CD4-positive, CD25-positive, alpha-beta regulatory T cell (primary cell): ENCODE data around the gene SLC35A3. TPM values are rescaled to one million over a fixed set of nuclear protein-coding genes. Genes with fewer than 3 reads are reported as not detected.
A peak's percentile ranks its signal among the peaks of the same experiment; 100 is the strongest.
"Not testable (repeated sequence)": the region's sequence is repeated elsewhere in the genome, so short reads cannot be mapped to it uniquely, and the experiment has no call there.

Source experiments
- ATAC-seq, 2 donors: fragments of 150-1000 bp; cut with Tn5 transposase; one replicate each; pipeline ENCODE4 v1.10.0; 2021; ENCODE audit warnings: low read depth in 2 of 2, moderate number of reproducible peaks in 2 of 2, moderate library complexity in 1 of 2
- DNase-seq, 3 donors: peaks; one replicate each; pipeline versions ENCODE4 v3.0.0 to v3.0.0-alpha.2; 2012 to 2022; ENCODE audit warnings: mixed read lengths in 1 of 3
- H3K27ac ChIP-seq: one replicate; pipeline ENCODE4 v1.7.0; 2013; ENCODE audit warnings: mild to moderate bottlenecking, low read length; ENCODE audit not compliant: insufficient read depth, poor library complexity, severe bottlenecking
- H3K27me3 ChIP-seq: one replicate; pipeline ENCODE4 v1.7.0; 2013; ENCODE audit warnings: low read length; ENCODE audit not compliant: control insufficient read depth, insufficient read depth
- H3K36me3 ChIP-seq: one replicate; pipeline ENCODE4 v1.7.0; 2013; ENCODE audit warnings: mild to moderate bottlenecking, low read length, moderate library complexity; ENCODE audit not compliant: control insufficient read depth, insufficient read depth
- H3K4me1 ChIP-seq: 2 replicates; pipeline ENCODE4 v1.7.0; 2013; ENCODE audit warnings: mild to moderate bottlenecking, low read length; ENCODE audit not compliant: insufficient read depth, control insufficient read depth, poor library complexity, severe bottlenecking
- H3K4me3 ChIP-seq: one replicate; pipeline ENCODE4 v1.7.0; 2013; ENCODE audit warnings: low read depth, mild to moderate bottlenecking, low read length, moderate library complexity
- H3K9me3 ChIP-seq, 2 experiments: 1 replicate in 1 of 2; 2 replicates in 1 of 2; pipeline ENCODE4 v1.7.0; 2013; ENCODE audit warnings: low read length in 2 of 2, mild to moderate bottlenecking in 1 of 2, moderate library complexity in 1 of 2; ENCODE audit not compliant: control insufficient read depth in 2 of 2
- H3K27ac Mint-ChIP-seq, 3 donors: one replicate each; pipeline ENCODE4 v1.8.0; 2020 to 2022; ENCODE audit warnings: mild to moderate bottlenecking in 3 of 3, mixed read lengths in 3 of 3, moderate library complexity in 2 of 3
- H3K27me3 Mint-ChIP-seq: one replicate; pipeline ENCODE4 v1.8.0; 2022; ENCODE audit warnings: mild to moderate bottlenecking, mixed read lengths
- H3K36me3 Mint-ChIP-seq: one replicate; pipeline ENCODE4 v1.8.0; 2020; ENCODE audit warnings: mixed read lengths
- H3K4me1 Mint-ChIP-seq, 4 donors: one replicate each; pipeline ENCODE4 v1.8.0; 2020 to 2022; ENCODE audit warnings: mixed read lengths in 4 of 4, mild to moderate bottlenecking in 1 of 4
- H3K4me3 Mint-ChIP-seq, 4 donors: one replicate each; pipeline ENCODE4 v1.8.0; 2020 to 2022; ENCODE audit warnings: mild to moderate bottlenecking in 4 of 4, mixed read lengths in 4 of 4, moderate library complexity in 3 of 4
- H3K9me3 Mint-ChIP-seq, 7 donors: one replicate each; pipeline ENCODE4 v1.8.0; 2020 to 2022; ENCODE audit warnings: mixed read lengths in 7 of 7, mild to moderate bottlenecking in 3 of 7, moderate library complexity in 2 of 7
- polyA plus RNA-seq, 4 donors: library from polyadenylated mRNA; unstranded; fragments of 300-500 nt; fragmentation: Illumina TruSeq; gene quantifications; one replicate each; pipeline ENCODE4 v1.2.3, GENCODE V29; 2021
- total RNA-seq: library from RNA; stranded (reverse); gene quantifications from one replicate; pipeline ENCODE4 v1.2.3, GENCODE V29; 2022

The SLC35A3 gene
- total and polyA plus RNA-seq, 5 donors from 2014 or later, result 9.5 to 25.1 (median 14.0) TPM

DNA sequence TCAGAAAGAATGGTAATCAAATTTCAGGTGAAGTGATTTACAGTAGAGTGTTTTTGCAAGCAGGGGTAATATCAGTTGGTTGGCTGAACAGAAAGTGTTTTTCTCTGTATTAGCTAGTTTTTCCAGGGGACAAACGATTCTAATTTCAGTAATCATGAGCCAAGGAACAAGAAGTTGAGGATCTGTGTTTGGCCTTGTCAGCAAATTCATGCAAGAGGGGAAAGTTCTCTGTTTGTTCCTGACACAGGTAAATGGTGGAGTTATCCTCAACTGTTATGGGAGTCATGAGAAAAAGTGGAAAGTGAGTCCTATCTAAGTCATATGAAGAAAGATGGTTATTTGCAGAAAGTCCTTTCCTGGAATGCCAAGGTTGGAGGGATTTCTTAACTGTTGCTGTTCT is 24.6 kb upstream of the SLC35A3 start:
- H3K4me3 Mint-ChIP-seq, result no peak overlapping the region
- H3K27ac Mint-ChIP-seq, result no peak overlapping the region
- DNase-seq (no peak), ATAC-seq (no peak)
- Histone ChIP-seq H3K9me3 (no peaks in the 10 kb centered on the region), H3K27ac (no peak overlapping the region), H3K4me3 (no peak overlapping the region), H3K27me3 (no peaks in the 10 kb centered on the region), H3K36me3 (no peaks in the 10 kb centered on the region), H3K4me1 (no peaks in the 10 kb centered on the region)
- no peaks in the 10 kb centered on the region for H3K9me3 Mint-ChIP-seq
- no peaks in the 10 kb centered on the region for H3K4me1 Mint-ChIP-seq
- H3K27me3 Mint-ChIP-seq, result peaks cover 17% of the 10 kb centered on the region
- H3K36me3 Mint-ChIP-seq, result no peaks in the 10 kb centered on the region

DNA sequence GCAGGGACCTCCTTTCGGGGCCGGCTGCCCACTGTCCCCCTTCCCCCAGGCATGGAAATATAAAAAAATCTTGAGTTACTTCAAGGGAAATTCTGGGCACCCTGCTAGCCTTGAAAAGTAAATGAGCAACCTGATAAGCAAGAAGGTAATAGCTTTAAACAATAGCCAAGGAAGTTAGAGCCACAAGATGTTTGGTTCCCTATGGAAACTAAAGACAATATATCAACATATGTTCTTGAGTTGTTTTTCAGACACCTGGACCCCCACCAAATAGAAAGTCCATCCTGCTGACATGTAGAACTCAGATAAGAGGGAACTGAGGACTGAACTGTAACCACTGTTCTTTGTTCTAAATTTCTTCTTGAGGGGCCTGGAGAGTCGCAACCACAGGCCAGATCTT is 19.3 kb upstream of the SLC35A3 start:
- Mint-ChIP-seq H3K4me3 (no peak overlapping the region), H3K27ac (no peak overlapping the region), H3K27me3 (peaks cover 16% of the 10 kb centered on the region), H3K9me3 (peaks cover 0 to 1% (median 0%) of the 10 kb centered on the region in 7 donors), H3K36me3 (no peaks in the 10 kb centered on the region), H3K4me1 (no peaks in the 10 kb centered on the region)
- Histone ChIP-seq H3K27ac (no peak overlapping the region), H3K4me1 (no peaks in the 10 kb centered on the region), H3K9me3 (no peaks in the 10 kb centered on the region), H3K27me3 (peaks cover 4% of the 10 kb centered on the region), H3K36me3 (no peaks in the 10 kb centered on the region), H3K4me3 (no peak overlapping the region)
- DNase-seq (no peak), ATAC-seq (no peak)

- Histone ChIP-seq H3K9me3 (no peaks in the 10 kb centered on the region), H3K27me3 (peaks cover 4% of the 10 kb centered on the region), H3K4me1 (no peaks in the 10 kb centered on the region), H3K27ac (no peak overlapping the region), H3K4me3 (no peak overlapping the region), H3K36me3 (no peaks in the 10 kb centered on the region)
- Mint-ChIP-seq H3K4me3 (no peak overlapping the region), H3K36me3 (no peaks in the 10 kb centered on the region), H3K27ac (peak overlapping the region in 1 of 3 donors; percentile 6), H3K27me3 (peaks cover 18% of the 10 kb centered on the region), H3K4me1 (no peaks in the 10 kb centered on the region), H3K9me3 (peaks cover 0 to 2% (median 0%) of the 10 kb centered on the region in 7 donors)
- DNase-seq, result no peak
- no peak for ATAC-seq
Observed at GRCh38 chr1:99952522-99952921, 17.3 kb upstream of the SLC35A3 start.

DNA sequence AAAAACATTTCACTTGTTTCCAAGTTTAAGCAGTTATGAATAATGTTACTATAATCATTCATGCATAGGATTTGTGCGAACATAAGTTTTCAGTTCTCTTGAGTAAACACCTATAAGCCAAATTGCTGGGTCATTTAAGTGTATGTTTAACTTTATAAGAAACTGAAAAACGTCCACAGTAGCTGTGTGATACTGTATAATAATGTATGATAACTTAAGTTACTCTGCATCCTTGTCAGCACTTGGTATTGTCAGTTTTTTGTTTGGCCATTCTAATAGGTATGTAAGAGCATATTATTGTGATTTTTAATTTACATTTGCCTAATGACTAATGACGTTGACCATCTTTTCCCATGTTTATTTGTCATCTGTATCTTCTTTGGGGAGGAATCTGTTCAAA is 14.4 kb upstream of the SLC35A3 start:
- ATAC-seq (no peak), DNase-seq (no peak)
- Mint-ChIP-seq H3K27ac (no peak overlapping the region), H3K36me3 (no peaks in the 10 kb centered on the region), H3K27me3 (peaks cover 20% of the 10 kb centered on the region), H3K4me3 (no peak overlapping the region), H3K4me1 (no peaks in the 10 kb centered on the region), H3K9me3 (peaks cover 0 to 2% (median 0%) of the 10 kb centered on the region in 7 donors)
- H3K36me3 ChIP-seq, result no peaks in the 10 kb centered on the region
- H3K4me3 ChIP-seq, result no peak overlapping the region
- no peaks in the 10 kb centered on the region for H3K9me3 ChIP-seq
- no peaks in the 10 kb centered on the region for H3K4me1 ChIP-seq
- H3K27me3 ChIP-seq, result peaks cover 4% of the 10 kb centered on the region
- H3K27ac ChIP-seq, result no peak overlapping the region

DNA sequence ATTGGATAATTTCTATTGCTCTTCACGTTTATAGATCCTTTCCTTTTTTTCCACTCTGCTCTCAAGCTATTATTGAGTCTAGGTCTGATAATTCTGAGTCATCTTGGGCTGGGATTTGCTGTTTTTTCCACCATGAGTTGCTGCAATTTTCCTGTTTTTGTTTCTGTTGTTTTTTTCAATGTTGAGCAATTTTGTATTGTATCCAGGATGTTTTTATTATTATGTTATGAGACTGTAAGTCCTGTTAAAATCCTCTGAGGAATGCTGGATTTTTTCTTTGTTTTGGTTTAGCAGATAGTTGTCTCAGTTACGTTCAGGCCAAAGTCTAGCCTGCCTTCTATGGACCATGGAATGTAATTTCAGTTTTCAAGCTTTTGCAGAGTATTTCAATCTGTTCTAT is 13.0 kb upstream of the SLC35A3 start:
- ATAC-seq (no peak), DNase-seq (no peak)
- Mint-ChIP-seq H3K27ac (peak overlapping the region in 1 of 3 donors; percentile 53), H3K9me3 (peaks cover 0 to 2% (median 0%) of the 10 kb centered on the region in 7 donors), H3K4me3 (no peak overlapping the region), H3K27me3 (peaks cover 20% of the 10 kb centered on the region), H3K4me1 (no peaks in the 10 kb centered on the region), H3K36me3 (no peaks in the 10 kb centered on the region)
- H3K36me3 ChIP-seq, result no peaks in the 10 kb centered on the region
- no peaks in the 10 kb centered on the region for H3K9me3 ChIP-seq
- no peak overlapping the region for H3K4me3 ChIP-seq
- H3K4me1 ChIP-seq, result no peaks in the 10 kb centered on the region
- H3K27me3 ChIP-seq, result no peaks in the 10 kb centered on the region
- no peak overlapping the region for H3K27ac ChIP-seq

GRCh38 chr1:99957818-99958217 is 12.0 kb upstream of the SLC35A3 start:
- Histone ChIP-seq H3K4me1 (no peaks in the 10 kb centered on the region), H3K4me3 (no peak overlapping the region), H3K27ac (no peak overlapping the region), H3K36me3 (no peaks in the 10 kb centered on the region), H3K9me3 (no peaks in the 10 kb centered on the region), H3K27me3 (no peaks in the 10 kb centered on the region)
- DNase-seq, result no peak
- Mint-ChIP-seq H3K4me1 (no peaks in the 10 kb centered on the region), H3K9me3 (peaks cover 0 to 2% (median 0%) of the 10 kb centered on the region in 7 donors), H3K27ac (no peak overlapping the region), H3K4me3 (no peak overlapping the region), H3K36me3 (no peaks in the 10 kb centered on the region), H3K27me3 (peaks cover 15% of the 10 kb centered on the region)
- no peak for ATAC-seq

DNA sequence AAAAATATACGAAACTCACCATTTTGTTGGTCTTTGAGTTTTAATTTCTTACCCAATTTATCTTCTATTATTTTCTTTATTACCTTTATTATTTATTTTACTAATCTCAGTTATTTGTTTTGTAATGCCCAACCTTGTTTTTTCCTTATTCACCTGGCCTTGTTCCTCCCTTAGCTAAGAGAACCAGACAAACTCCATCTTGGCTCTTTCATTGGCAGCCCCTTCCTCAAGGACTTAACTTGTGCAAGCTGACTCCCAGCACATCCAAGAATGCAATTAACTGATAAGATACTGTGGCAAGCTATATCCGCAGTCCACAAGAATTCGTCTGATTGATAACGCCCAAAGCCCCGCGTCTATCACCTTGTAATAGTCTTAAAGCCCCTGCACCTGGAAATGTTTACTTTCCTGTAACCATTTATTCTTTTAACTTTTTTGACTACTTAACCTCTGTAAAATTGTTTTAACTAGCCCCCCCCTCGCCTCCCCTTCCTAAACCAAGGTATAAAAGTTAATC is 10.5 kb upstream of the SLC35A3 start:
- DNase-seq, H3K9me3 Mint-ChIP-seq, ATAC-seq, H3K4me3 Mint-ChIP-seq, H3K4me3 ChIP-seq, H3K36me3 ChIP-seq, H3K4me1 Mint-ChIP-seq, H3K4me1 ChIP-seq, H3K36me3 Mint-ChIP-seq, H3K27ac Mint-ChIP-seq, H3K27ac ChIP-seq, H3K27me3 ChIP-seq, H3K9me3 ChIP-seq: not testable (repeated sequence)
- peaks cover 15% of the 10 kb centered on the region for H3K27me3 Mint-ChIP-seq

DNA sequence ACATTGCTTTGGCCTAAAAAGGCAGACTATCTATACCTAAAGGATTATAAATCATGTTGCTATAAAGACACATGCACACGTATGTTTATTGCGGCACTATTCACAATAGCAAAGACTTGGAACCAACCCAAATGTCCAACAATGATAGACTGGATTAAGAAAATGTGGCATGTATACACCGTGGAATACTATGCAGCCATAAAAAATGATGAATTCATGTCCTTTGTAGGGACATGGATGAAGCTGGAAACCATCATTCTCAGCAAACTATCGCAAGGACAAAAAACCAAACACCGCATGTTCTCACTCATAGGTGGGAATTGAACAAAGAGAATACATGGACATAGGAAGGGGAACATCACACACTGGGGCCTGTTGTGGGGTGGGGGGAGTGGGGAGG is 9.5 kb upstream of the SLC35A3 start:
- H3K4me1 Mint-ChIP-seq, DNase-seq, H3K9me3 ChIP-seq, H3K4me3 ChIP-seq, H3K36me3 ChIP-seq, H3K36me3 Mint-ChIP-seq, H3K27ac Mint-ChIP-seq, H3K27ac ChIP-seq, ATAC-seq, H3K4me3 Mint-ChIP-seq, H3K4me1 ChIP-seq, H3K9me3 Mint-ChIP-seq, H3K27me3 ChIP-seq: not testable (repeated sequence)
- peaks cover 15% of the 10 kb centered on the region for H3K27me3 Mint-ChIP-seq
